Activated CD8-positive, alpha-beta memory T cell treated with anti-CD3 and anti-CD28 coated beads, Interleukin-2, amount 50 U/mL, for 48 hours (primary cell): Measurements from ENCODE around the gene METAP1.
"Not testable (repeated sequence)": the region's sequence is repeated elsewhere in the genome, so short reads cannot be mapped to it uniquely, and the experiment has no call there.

Experiments used
- DNase-seq: peaks from one replicate; pipeline ENCODE4 v3.0.0-alpha.2; 2020

Gene METAP1

DNA sequence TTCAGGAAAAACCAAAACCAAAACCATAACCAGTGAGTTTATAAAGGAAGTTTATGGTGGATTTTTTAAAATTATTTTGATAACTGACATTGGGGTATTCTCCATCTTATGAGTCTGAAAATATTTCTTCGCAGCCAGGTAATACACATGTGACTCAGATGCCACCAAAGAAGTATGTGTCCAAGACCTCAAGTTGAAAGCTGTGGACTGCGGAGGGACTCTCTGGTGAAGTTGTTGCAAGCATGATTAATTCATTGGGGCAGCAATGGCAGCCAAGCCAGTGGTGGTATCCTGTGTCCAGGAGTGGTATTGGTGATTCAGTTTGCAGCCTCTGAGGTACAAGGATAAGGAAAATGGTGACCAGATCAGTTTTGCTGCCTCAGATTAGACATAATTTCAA is 107.1 kb downstream of the METAP1 start:
- no peak for DNase-seq

DNA sequence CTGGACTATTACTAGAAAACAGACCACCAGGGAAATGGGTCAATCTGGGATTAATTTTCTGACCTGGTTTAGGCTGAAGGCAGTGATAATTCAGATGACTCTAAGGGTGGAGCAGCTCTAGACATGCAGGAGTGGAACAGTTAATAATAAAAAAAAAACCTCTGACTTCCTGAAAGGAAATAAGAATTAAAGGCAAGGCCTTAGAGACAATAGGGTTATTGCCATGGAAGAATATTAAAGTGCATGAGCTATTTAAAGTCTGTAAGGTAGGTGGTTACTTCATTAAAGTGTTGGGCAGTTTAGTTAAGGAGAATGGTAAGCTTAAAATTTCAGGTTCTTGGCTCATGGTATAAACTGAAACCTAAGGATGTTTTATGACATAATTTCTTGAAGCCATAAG is 107.6 kb downstream of the METAP1 start:
- DNase-seq: no peak

DNA sequence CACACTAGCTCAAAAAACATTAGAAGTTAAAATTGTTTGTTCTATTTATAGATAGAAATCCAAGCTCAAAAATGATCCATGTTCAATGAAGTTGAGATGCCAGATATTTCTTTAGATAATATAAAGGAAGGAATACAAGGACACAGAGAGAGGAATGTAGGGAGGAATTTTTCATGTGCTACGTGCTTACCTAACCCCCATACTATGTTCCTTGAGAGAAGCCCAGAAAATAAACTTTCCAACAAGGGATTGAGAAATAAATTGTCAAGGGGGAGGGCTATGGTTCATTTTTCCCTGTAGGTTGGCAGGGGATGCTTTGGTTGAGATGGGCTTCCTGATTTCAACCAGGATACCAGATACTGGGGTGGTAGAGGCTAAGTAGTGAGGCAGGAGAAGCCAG is 108.6 kb downstream of the METAP1 start:
- no peak for DNase-seq

DNA sequence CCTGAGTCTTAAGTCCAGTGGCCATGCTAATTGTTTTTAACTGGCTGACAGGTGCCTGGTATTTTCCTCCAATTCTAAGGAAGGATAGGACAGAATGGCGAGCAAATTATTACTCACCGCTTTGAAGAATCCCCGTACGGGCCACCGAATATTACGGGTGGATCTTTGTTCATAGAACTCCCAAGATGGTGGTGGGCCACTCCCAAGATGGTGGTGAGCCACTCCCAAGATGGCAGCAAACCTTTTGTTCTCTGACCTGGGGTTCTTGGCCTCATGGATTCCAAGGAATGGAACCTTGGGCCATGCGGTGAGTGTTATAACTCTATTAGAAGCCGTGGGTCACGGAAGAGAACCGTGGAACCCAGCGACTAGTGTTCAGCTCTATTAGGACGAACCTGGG is 113.8 kb downstream of the METAP1 start:
- not testable (repeated sequence) for DNase-seq
